Large intestine (tissue), 3 donors: ENCODE measurements around the gene GSTM2. TPM values are rescaled to one million over a fixed set of nuclear protein-coding genes. Genes with fewer than 3 reads are reported as not detected.
"Not testable (repeated sequence)": the region's sequence is repeated elsewhere in the genome, so short reads cannot be mapped to it uniquely, and the experiment has no call there.

Experiments
- DNase-seq, 2 donors: peaks; one replicate each; pipeline versions ENCODE4 v3.0.0 to v3.0.0-alpha.2; 2013
- H3K27ac ChIP-seq: one replicate; pipeline ENCODE4 v1.5.1; 2013; ENCODE audit warnings: low read length
- H3K27me3 ChIP-seq: 2 replicates; pipeline ENCODE4 v1.6.1; 2013; ENCODE audit warnings: low read length; ENCODE audit not compliant: control insufficient read depth, insufficient read depth
- H3K36me3 ChIP-seq: 2 replicates; pipeline ENCODE4 v1.6.1; 2013; ENCODE audit warnings: low read length; ENCODE audit not compliant: control insufficient read depth, insufficient read depth
- H3K4me1 ChIP-seq: one replicate; pipeline ENCODE4 v1.6.1; 2013; ENCODE audit warnings: low read length; ENCODE audit not compliant: control insufficient read depth, insufficient read depth
- H3K4me3 ChIP-seq: one replicate; pipeline ENCODE4 v1.5.1; 2013; ENCODE audit warnings: low read length
- H3K9me3 ChIP-seq: one replicate; pipeline ENCODE4 v1.6.1; 2013; ENCODE audit warnings: mild to moderate bottlenecking, low read depth, low read length, moderate library complexity; ENCODE audit not compliant: control insufficient read depth
- WGBS: methylation state at CpG from one replicate; pipeline ENCODE4 v1.1.5; 2013; ENCODE audit warnings: low lambda C conversion rate; ENCODE audit not compliant: insufficient coverage; 5-methylcytosine and 5-hydroxymethylcytosine counted together
- polyA plus RNA-seq: library from polyadenylated mRNA; unstranded; fragments of 120-200 nt; gene quantifications from one replicate; pipeline ENCODE4 v1.2.1, GENCODE V29; 2013

Gene GSTM2
- polyA plus RNA-seq, 1 donor: 197 TPM

DNA sequence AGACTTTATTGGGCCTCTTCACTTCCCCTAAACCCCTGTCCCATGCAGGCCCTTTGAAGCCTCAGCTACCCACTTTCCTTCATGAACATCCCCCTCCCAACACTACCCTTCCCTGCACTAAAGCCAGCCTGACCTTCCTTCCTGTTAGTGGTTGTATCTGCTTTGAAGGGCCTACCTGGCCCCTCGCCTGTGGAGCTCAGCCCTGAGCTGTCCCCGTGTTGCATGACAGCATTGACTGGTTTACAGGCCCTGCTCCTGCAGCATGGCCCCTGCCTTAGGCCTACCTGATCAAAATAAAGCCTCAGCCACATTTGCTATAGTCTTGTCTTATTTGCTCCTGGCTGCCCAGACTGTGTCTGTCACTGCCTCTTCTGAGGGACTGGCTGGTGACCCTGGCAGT lies 6.5 kb upstream of the GSTM2 start:
- Histone ChIP-seq H3K9me3 (no peaks in the 10 kb centered on the region), H3K27me3 (no peaks in the 10 kb centered on the region), H3K4me1 (peaks cover 17% of the 10 kb centered on the region), H3K36me3 (peaks cover 29% of the 10 kb centered on the region), H3K4me3 (no peak overlapping the region), H3K27ac (no peak overlapping the region)
- DNase-seq: no peak
- WGBS: no CpG with 5 or more reads among the region's 2 CpGs

DNA sequence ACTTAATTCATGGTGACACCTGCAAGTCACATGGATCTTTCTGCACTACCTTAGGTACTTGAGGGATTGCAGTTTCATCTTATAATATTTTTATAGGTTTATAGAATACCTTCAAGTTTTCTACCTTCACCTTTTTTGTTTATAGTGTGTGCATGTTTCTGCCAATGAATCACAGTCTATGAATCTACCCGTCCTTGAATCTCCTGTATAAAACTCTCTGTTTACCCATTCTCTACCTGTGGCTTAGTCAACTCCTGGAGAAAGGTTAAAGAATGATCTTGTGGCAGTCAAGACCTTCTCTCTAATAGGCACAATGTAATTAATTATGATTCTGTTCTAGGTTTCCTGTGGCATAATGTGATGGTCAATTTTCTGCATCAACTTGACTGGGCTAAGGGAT lies 3.2 kb upstream of the GSTM2 start:
- H3K4me3 ChIP-seq: no peak overlapping the region
- no peaks in the 10 kb centered on the region for H3K9me3 ChIP-seq
- no CpG with 5 or more reads among the region's 1 CpG for WGBS
- peaks cover 14% of the 10 kb centered on the region for H3K36me3 ChIP-seq
- no peak overlapping the region for H3K27ac ChIP-seq
- no peak for DNase-seq
- H3K27me3 ChIP-seq: no peaks in the 10 kb centered on the region
- peaks cover 2% of the 10 kb centered on the region for H3K4me1 ChIP-seq

DNA sequence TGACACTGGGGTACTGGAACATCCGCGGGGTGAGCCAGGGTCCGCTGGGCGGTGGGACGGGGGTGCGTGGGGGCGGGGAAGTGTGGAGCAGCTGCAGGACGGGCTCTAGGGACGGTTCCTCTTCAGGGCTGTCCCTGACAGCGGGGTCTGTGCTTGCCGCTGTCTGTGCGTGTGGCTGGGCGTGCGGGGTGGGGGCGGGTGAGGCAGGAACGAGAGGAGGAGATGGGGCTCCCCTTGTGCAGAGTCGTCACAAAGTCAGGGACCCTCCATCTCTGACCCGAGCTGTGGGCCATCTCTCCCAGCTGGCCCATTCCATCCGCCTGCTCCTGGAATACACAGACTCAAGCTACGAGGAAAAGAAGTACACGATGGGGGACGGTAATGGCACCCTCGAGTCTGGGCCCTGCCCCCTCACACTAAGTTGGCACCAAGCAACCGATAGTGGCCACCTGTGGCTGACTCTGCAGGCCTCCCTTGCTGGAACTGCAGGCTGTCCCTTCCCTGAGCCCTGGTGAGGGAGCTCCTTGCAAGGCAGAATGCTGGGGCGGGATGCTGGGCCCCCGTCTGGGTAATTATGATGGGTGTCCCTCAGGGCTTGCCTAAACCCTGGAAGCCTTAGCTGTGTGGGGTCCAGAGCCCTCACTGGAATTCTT lies 392 bp downstream of the GSTM2 start:
- Histone ChIP-seq H3K27me3 (no peaks in the 10 kb centered on the region), H3K4me3 (peak overlapping the region; percentile 55), H3K27ac (no peak overlapping the region), H3K36me3 (peaks cover 26% of the 10 kb centered on the region), H3K4me1 (peaks cover 2% of the 10 kb centered on the region), H3K9me3 (no peaks in the 10 kb centered on the region)
- WGBS: no CpG with 5 or more reads among the region's 26 CpGs
- DNase-seq: peak in 1 of 2 donors; percentile 29

DNA sequence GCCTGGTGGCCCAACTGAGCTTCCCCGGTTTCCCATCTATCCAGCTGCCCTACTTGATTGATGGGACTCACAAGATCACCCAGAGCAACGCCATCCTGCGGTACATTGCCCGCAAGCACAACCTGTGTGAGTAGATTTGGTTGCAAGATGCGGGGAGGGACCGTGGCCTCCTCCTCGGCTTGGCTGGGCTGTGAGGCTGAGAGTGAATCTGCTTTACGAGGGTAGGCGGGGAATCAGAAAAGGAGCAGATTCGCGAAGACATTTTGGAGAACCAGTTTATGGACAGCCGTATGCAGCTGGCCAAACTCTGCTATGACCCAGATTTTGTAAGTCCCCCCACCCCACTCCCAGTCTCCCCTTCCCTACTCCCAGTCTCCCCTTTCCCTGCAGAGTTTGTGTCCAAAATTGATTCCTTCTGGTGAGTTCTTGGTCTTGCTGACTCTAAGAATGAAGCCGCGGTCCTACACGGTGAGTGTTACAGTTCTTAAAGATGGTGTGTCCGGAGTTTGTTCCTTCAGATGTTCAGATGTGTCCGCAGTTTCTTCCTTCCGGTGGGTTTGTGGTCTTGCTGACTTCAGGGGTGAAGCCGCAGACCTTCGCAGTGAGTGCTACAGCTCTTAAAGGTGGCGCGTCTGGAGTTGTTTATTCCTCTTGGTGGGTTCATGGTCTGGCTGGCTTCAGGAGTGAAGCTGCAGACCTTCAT lies 1.5 kb downstream of the GSTM2 start:
- H3K4me1 ChIP-seq: peaks cover 2% of the 10 kb centered on the region
- no peaks in the 10 kb centered on the region for H3K9me3 ChIP-seq
- no peak for DNase-seq
- H3K27ac ChIP-seq: no peak overlapping the region
- no CpG with 5 or more reads among the region's 22 CpGs for WGBS
- H3K4me3 ChIP-seq: no peak overlapping the region
- H3K36me3 ChIP-seq: peaks cover 27% of the 10 kb centered on the region
- H3K27me3 ChIP-seq: no peaks in the 10 kb centered on the region

DNA sequence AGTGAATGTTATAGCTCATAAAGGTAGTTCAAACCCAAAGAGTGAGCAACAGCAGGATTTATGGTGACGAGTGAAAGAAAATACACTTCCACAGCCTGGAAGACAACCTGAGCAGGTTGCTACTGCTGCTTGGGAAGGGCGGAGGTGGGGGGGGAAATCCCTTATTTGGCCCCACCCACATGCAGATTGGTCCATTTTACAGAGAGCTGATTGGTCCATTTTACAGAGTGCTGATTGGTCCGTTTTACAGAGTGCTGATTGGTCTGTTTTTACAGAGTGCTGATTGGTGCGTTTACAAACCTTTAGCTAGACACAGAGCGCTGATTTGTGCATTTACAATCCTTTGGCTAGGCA lies 2.1 kb downstream of the GSTM2 start:
- no CpG with 5 or more reads among the region's 5 CpGs for WGBS
- H3K9me3 ChIP-seq, H3K27me3 ChIP-seq, H3K4me1 ChIP-seq, DNase-seq, H3K27ac ChIP-seq, H3K4me3 ChIP-seq: not testable (repeated sequence)
- H3K36me3 ChIP-seq: peaks cover 27% of the 10 kb centered on the region

DNA sequence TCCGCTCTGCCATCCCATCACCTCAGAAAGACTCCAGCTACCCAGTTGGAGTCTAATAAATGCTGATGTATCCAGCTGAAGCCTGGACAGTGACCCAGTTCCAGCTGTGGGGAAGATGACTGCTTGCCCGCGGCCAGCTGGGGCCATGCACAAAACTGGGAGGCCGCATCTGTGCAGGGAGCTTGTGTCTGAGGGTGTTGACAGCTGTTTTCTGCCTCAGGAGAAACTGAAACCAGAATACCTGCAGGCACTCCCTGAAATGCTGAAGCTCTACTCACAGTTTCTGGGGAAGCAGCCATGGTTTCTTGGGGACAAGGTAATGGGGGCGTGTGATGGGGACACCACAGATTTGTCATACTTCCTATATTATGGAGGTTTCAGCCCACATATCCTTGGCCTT lies 3.2 kb downstream of the GSTM2 start:
- peak in 1 of 2 donors; percentile 29 for DNase-seq
- peaks cover 2% of the 10 kb centered on the region for H3K4me1 ChIP-seq
- no peak overlapping the region for H3K4me3 ChIP-seq
- H3K27me3 ChIP-seq: no peaks in the 10 kb centered on the region
- H3K27ac ChIP-seq: no peak overlapping the region
- H3K9me3 ChIP-seq: no peaks in the 10 kb centered on the region
- WGBS: no CpG with 5 or more reads among the region's 5 CpGs
- H3K36me3 ChIP-seq: peaks cover 27% of the 10 kb centered on the region

DNA sequence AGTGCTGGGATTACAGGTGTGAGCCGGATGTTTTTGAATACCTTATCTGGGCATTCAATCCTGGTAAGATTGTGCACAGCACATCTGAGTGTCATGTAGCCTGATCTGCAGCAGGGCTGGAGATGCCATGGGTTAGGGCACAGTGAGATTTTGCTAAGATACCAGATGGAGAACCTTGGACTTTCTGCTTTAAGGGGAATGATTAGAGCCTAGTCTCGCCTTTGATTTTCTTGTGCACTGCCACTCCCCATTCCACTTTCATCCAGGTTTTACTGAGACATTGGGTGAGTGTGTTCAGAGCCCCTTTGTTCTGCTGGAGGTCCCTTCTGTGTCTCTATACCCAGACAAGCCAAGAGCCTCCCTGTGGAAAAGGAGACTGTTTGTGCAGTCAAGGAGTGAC lies 6.0 kb downstream of the GSTM2 start:
- not testable (repeated sequence) for H3K4me3 ChIP-seq, H3K27ac ChIP-seq, H3K27me3 ChIP-seq, H3K4me1 ChIP-seq, H3K9me3 ChIP-seq
- DNase-seq: peak in 1 of 2 donors; percentile 53
- H3K36me3 ChIP-seq: peaks cover 29% of the 10 kb centered on the region
- no CpG with 5 or more reads among the region's 2 CpGs for WGBS

DNA sequence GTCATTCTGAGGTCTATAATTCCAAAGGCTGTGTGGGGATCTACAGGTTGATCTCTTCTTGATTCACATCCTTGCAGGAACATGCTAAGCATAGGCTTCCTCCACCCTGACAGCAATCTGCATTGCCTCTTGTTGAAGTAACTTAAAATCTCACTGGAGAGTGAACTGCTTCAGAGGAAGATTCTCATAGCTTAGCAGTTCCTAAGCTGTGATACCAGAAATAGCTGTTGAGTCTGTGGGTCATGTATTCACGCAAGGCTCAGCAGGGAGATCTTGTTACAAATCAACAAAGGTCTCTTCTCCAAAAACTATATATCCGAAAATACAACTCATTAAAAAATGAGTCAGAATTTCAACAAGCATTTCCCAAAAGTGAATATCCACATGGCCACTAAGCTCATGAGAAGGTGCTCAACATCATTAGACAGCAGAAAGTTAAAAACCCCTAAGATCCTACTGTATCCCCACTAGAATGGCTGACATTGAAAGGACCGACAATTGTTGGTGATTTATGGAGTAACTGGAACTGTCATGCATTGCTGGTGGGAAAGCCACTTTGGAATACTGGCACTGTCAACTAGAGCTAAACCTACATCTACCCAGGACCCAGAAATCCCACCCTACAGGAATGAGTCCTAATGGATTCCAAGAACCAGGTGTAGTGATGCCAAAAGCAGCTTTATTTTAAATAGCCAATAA lies 9.0 kb downstream of the GSTM2 start:
- H3K27me3 ChIP-seq, H3K4me3 ChIP-seq, DNase-seq, H3K9me3 ChIP-seq, H3K27ac ChIP-seq, H3K4me1 ChIP-seq: not testable (repeated sequence)
- WGBS: no CpG with 5 or more reads among the region's 3 CpGs
- peaks cover 11% of the 10 kb centered on the region for H3K36me3 ChIP-seq

DNA sequence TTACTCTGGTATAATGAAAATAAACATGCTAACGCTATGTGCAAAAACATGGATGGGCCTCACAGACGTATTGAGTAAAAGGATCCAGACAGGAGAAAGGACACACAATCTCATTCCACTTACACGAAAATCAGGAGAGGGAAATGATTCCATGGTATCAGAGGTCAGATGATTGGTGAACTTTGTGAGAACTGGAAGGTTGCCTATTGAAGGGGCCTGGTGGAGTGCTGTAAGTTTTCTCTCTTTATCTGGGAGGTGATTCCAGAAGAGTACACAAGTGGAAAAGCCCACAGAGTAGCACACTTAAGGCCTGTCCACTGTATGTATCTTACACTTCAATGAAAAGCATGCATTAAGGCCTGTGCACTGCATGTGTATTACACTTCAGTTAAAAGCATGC lies 9.6 kb downstream of the GSTM2 start:
- H3K4me1 ChIP-seq: no peaks in the 10 kb centered on the region
- no peak for DNase-seq
- H3K27ac ChIP-seq: no peak overlapping the region
- H3K36me3 ChIP-seq: peaks cover 9% of the 10 kb centered on the region
- no peaks in the 10 kb centered on the region for H3K27me3 ChIP-seq
- H3K9me3 ChIP-seq: no peaks in the 10 kb centered on the region
- no peak overlapping the region for H3K4me3 ChIP-seq
- whole genome bisulfite sequencing: no CpG with 5 or more reads among the region's 3 CpGs

DNA sequence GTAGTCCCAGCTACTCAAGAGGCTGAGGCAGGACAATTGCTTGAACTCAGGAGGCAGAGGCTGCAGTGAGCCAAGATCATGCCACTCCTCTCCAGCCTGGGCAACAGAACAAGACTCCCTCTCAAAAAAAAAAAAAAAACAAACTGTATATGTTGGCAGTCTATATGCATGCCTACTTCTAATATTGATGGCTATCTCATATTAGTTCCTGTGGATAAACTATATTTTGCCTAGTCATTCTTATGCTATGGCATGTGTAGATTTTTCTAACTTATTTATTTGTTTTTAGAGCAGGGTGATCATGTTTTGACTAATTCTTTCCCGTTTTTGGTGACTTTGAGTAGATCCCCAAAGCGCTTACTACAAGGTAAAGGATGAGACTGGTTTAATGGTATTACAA lies 10.8 kb downstream of the GSTM2 start:
- not testable (repeated sequence) for DNase-seq, H3K9me3 ChIP-seq
- WGBS: 83% methylated on average over 1 of the region's 2 CpGs

More for the DNA sequence above, 10.8 kb downstream of the GSTM2 start:
- H3K4me3 ChIP-seq, H3K36me3 ChIP-seq, H3K4me1 ChIP-seq, H3K27ac ChIP-seq, H3K27me3 ChIP-seq: not testable (repeated sequence)
